GM18858 (cell line): ENCODE measurements around the gene IRF2BPL.

Source experiments
- ATAC-seq: cut with Tn5 transposase; IDR thresholded peaks from one replicate; pipeline ENCODE4 v1.9.1; 2021; ENCODE audit not compliant: unreplicated experiment

Gene IRF2BPL

DNA sequence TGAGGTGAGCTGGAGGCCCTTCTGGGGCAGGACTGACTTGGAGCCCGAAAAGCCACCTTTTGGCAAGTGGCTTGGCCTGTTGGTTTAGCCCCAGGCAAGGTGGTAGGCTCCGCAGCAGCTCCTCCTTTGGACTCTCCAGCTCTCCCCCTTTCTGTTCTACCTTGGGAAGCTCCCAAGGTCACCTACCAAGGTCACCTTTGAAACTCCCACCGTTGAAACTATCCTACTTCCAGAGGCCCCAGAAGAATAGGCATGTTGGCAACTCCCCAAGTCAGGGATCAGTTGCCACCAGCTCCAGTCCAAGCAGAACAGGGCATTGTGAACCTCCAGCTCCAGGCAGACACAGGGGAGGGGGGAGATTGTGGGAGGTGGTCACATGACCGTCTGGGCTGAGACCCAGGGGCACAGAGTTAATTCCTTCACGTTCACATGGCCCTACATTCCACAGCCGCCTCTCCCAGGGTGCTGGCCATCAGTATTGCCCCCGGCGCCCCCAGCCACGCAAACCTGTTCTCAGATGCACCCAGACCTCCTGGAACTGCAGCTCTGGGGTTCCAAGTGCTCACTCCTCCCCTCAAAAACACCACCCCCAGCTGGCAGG, 14.4 kb downstream of the IRF2BPL start:
- no peak for ATAC-seq

DNA sequence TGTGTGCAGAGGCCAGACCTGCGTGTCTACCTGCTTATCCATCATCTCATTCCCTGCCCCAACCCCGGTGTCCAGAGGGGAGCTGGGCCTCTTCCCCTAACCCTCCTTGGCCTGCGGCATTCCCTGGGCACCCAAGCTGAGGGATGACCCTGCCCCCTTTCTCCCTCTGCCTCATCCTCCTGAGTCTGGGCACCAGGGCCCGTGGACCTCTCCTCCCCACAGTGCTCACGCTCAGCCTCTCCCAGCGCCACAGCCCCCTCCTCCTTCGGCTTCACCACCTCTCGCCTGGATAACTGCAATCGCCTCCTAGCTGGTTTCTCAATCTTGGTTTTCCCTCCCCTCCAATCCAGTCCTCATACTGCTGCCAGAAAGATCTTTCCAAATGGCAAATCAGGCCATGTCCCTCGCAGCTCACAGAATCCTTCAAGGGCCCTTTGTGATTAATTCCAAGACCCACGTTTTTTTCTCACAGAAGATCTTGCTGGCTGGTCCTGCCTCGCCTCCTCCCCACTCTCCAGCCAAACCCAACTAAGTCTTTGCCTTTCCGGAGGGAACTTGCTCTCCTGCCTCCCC, 16.2 kb downstream of the IRF2BPL start:
- ATAC-seq: no peak

DNA sequence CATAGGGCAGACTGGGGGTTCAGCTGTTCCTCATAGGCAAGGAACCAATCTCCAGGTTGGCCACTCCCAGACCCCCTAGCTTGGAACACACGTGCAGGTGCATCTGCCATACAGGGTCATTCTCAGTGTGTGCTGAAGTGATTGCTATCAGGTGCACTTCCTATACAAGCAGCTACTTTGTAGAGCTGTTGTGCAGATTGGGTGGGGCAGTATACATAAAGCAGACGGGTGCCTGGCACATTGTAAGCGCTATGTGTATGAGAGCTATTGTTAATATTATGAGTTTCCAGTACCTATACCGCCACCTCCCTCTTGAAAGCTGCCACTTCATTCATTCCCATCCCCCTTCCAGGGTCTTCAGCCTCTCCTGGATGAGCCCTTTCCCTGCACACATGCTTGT, 17.3 kb downstream of the IRF2BPL start:
- no peak for ATAC-seq

DNA sequence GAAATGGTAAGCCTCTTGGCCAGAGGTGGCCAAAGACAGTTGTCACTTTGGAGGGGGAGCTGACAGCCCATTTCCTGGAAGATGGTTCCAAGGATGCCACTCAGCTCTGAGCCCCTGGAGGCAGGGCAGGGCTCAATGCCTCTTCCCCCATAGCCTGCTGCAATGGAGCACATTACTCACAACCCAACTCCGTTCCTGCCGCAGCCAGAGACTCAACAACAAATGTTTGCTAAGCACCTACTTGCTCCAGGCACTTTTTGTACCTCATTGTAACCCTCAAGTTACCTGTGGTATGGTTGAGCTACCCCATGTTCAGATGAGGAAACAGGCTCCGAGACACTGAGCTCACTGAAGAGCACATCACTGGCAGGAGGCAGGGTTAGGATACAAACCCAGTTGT, 19.5 kb downstream of the IRF2BPL start:
- ATAC-seq: no peak

DNA sequence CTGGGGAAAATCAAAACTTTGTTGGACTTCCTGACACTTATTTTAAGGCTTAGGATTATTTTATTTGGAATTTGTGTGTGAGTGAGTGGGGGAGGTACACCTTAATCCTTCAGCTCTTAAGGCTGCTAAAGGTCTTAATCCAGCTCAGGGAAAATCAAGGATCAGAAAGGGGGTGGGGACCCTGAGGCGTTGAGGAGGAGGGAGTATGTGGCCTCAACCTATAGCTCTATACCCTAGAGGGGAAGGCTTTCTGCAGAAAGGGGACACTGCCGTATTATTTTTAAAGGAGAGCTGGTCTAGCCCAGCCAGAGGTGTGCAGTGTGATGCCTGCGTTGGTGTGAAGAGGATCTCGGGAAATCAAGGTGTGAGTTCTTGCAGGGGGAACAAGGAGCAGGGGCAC, 20.0 kb downstream of the IRF2BPL start:
- no peak for ATAC-seq

DNA sequence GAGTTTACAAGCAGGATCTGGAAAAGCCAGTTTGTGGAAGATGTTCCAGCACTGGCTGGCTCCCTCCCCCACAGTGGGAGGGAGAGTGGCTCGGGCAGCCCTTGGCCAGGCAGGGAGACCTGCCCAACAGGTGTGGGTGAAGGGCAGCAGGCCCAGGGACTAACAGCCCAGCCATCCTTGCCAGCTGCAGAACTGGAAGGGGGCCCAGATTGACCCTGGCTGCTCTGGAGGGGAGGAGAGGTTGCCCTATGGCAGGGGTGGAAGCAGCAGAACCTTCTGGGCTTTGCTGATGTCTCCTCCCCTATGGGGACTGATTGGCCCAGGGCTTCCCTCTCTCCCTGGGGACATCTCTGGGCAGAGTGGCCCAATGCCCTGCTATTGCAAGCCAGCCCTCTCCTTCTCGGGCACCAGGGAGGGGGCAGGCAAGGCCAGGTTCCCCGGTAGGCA, 20.5 kb downstream of the IRF2BPL start:
- ATAC-seq: no peak

DNA sequence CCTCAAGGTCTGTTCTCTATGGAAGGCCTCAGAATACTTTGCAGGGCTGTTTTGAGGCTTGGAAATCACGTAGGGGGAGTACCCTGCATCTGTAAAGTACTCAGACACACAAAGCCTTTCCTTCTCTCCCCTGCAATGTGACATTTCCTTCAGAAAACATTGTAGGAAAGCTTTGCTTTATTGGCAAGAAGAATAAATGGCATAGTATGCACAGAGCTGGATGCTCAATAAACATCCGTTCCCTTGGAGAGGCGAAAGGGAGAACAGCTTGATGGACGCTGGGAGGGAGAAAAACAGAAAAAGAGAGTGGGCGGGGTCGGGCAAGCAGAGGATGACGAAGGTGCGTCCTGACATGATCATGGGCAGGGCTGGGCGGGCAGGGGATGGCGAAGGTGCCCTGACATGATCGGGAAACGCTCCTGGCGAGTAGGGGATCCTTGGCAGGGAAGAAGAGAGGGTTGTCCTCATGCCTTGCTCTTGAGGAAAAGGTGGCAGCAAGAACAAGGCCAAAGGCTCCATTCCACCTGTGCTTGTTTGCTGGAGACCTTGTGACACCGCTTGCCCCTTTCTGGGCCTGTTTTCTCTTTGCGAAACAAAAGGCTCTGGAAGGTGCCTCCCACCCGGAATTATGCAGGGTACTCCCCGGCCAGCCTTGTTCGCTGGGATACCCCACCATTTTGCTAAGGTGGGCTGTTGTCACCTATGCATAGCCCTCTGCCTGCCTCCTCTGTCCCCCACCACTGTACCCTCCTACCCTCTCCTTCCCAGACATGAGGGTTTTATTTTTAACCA, 21.1 kb downstream of the IRF2BPL start:
- no peak for ATAC-seq

DNA sequence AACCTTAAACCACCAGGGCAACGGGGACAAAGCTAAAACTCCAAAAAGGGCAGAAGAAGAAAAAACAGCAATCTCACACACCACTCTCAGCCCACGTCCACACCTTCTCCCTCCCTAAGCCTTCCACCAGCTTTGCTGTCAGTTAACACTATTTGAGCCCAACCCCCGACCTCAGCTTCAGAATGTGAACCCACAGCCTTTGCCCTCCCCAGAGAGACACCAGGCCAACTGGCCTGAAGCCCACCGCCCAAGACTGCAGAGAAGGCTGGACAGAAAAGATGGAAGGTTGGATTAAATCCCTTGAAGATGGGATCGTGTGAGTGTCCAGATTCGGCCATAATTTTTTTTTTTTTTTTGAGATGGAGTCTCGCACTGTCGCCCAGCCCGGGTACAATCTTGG, 22.4 kb downstream of the IRF2BPL start:
- ATAC-seq: no peak

DNA sequence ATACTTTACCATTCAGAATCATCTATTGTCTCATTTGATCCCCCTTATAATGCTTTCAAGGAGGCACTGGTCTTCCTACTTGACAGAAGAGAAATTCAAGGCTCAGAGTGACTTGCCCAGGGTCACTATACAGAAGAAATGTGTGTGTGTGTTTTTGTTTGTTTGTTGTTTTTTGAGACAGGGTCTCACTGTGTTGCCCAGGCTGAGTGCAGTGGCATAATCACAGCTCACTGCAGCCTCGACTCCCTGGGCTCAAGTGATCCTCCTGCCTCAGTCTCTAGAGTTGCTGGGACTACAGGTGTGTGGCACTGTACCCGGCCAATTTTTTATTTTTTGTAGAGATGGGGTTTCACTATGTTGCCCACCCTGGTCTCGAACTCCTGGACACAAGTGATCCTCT, 22.9 kb downstream of the IRF2BPL start:
- no peak for ATAC-seq

DNA sequence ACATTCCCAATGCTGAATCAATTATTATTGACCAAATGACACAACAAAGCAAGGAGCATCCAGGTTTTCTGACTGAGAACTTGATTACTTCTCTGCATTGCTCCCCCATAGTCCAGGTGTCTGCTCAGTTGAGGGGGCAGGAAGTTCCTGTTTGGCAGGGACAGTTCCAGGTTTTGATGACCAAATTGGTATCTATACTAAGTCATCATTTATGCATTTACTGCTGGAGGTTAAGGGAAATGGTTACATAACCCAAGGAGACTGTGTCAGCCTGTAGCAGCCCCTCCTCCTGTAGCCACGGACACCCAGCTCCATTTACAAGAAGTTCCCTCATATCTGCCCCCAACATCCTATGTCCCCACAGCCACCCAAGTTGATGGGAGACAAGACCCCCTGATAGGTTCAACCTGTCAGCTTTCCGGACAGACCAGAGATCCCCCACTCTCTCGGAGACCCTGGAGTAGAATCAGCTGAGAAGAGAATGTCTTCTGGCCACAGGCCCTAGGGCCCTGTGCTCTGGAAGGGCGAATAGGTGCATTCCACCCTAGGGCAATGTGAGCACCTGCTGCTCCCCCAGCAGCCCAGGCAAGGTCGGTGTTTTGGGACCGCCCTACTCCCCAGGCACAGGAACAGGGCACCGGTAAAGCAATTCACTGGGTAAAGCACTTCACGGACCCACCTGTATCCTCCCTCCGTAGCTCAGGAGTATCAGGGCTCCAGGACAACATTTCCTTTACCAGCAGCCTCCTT, 23.6 kb downstream of the IRF2BPL start:
- no peak for ATAC-seq

DNA sequence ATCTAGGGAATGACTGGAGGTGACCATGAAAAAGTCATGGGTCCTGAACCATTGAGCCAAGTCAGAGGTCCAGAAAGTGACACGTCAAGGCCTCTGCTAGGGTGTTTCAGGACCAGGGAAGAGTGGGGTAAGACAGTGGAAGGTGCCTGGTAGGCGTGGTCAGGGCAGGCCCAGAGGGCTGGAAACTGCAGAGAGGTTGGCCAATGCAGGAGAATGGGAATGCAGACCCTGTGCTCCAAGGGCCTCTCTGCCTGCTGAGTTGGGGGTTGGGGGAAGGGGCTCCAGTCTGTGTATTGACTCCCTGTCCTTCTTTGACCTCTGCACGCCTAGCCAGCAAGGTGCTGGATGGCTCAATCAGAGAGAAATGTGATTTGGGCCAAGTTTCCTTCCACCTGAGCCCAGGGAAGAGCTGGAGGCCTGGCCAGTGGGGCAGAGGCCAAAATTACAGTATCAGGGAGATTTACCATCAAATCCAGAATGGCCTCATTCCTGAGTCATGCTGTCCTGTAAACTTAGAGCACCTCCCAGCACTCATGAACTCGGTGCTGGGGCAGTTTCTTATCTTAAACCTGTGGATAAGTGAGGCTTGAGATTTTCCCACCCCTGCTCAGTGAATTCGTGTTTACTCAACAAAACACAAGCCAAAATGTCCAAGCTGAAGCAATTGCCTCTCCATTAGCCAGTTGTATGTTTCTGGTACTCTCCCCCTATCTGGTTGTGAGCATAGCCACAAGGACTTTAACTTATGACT, 24.4 kb downstream of the IRF2BPL start:
- no peak for ATAC-seq

DNA sequence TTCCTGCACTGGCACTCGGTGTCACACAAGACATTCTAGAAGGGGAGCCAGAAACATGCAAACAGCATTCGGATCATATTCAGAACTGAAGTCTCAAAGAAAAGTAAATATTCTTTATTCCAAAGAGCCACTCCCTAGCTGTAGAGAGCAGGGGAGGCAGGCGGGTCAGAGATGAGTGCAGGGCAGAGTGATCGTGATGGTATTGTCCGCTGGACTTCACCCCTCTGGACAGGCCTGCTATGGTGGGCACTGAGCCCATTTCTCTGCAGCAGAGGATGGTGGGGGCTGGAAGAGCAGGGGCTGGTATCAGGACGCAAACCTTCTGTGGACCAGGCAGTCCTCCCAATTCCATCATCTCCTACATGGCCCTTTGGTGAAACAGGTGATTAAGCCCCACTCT, 25.6 kb downstream of the IRF2BPL start:
- ATAC-seq: no peak

DNA sequence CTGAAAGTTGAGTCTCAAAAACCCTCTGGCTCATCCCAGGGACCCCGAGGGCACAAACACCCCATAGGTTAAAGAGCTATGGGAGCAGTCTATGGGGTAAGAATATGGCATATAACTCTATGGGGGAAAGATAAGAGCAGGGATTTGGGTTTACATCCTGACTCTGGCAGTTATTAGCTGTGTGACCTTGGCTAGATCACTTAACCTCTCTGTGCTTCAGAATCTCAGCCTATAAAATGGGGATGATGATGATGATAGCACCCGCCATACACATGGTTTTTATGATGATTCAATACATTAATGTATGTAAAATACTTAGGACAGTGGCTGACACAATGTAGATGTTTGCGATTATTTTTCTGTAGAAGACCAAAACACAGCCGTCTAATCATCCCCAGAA, 26.2 kb downstream of the IRF2BPL start:
- no peak for ATAC-seq

DNA sequence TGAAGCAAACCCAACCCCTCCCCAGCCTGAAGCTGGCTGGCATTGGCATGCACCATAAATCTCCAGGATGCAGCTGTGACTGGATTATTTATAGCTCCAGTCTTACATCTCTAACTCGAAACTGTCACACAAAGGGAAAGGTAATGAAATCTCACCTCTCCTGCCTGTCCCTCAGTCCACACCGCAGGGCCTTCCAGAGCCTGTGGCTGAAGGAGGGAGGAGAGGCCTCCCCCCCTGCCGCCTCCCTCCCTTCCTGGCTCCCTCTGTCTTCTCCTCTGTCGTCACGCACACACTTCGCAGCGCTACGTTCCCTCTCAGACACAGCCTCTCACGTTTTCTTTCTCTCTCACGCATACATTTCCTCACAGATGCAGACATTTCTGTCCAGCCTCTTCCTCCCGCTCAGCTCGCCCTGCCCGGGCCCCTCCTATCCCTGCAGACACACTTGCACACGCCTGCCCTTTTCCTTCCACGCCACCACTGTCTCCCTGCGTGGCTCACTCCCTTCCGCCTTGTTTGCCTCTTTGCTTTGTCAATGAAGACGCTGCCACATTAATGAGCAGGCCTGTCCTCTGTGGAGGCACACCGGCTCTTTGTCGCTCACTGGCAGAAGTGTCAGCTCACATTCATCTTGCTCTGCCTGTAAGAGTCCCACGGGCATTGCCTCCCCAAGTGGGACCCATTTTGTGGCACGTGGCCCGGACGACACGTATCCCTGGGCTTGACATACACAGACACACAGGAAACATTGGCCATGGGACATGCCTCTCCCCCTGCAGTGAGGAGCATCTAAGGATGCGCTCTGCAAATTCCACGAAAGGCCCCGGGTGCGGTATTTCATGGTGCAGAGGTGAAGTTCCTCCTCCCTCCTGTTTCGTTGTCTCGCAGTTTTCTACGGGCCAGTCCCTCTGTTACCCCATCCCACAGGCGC, 27.9 kb downstream of the IRF2BPL start:
- no peak for ATAC-seq

DNA sequence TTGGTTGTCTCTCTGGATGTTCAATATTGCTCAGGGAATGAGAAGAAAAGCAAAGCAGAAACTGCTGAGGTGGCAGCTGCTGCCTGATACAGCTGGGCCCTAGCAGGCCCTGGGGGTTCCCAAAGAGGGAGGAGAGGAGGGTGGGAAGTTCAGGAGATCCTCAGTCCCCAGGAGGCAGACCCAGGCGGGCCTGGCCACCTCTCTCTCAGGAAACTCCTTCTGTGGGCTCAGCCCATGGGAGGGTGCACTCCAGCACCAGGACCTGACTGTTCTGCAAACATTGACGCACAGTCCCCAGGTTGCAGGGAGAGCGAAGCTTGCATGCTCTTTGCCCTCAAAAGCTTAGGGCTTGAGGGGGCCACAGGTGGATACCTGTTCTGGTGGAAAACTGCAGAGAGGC, 29.6 kb downstream of the IRF2BPL start:
- ATAC-seq: no peak

DNA sequence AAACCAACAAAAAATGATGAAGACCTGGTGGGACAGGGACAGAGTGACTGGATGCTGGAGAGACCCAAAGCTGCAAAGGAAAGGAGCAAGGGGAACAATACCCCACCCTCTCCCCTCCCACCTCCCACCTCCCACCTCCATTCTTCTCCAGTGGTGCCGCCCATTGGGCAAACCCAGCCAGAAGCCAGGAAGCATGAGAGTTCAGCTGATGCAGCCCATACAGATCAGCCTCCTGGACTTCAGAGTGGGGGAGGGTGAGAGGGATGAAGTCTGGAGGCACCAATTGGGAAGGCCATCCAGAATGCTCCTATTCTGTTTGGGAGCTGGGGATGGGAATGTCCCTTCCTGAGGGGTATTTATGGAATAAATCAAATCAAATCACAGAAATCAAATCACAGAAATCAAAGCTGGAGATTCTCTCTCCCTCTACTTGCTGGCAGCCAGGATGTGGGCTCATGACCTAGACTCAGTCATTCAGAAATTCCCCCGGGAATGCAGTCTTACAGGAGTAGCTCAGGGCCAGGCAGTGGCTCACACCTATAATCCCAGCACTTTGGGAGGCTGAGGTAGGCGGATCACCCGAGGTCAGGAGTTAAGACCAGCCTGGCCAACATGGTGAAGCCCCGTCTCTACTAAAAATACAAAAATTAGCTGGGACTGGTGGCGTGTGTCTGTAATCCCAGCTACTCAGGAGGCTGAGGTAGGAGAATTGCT, 31.1 kb downstream of the IRF2BPL start:
- no peak for ATAC-seq

DNA sequence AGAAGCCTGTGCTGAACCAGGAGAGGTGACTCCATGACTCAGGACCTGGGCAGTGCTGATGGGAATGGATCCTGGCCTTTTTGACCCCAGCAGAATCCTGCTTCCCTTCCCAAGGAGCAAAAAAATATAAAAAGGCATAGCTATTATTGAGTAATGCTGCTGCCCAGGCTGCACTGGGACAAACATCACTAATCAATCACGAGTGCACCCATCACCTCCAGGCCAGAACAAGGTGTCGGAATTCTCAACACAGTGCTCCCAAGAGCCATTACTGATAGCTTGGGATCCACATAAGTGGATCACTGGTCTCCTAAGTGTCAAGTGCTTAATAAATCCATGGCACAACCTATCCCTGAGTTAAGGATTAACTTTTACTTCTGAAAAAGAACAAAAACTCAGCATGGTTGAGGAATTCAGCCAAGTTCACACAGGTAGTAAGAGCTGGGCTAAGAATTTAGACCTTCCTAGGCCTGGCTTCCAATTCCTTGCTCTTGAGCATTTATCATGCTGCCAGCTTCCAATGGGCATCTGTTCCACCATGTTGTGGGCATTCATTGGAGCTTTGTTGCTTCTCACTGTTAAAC, 31.9 kb downstream of the IRF2BPL start:
- ATAC-seq: no peak

DNA sequence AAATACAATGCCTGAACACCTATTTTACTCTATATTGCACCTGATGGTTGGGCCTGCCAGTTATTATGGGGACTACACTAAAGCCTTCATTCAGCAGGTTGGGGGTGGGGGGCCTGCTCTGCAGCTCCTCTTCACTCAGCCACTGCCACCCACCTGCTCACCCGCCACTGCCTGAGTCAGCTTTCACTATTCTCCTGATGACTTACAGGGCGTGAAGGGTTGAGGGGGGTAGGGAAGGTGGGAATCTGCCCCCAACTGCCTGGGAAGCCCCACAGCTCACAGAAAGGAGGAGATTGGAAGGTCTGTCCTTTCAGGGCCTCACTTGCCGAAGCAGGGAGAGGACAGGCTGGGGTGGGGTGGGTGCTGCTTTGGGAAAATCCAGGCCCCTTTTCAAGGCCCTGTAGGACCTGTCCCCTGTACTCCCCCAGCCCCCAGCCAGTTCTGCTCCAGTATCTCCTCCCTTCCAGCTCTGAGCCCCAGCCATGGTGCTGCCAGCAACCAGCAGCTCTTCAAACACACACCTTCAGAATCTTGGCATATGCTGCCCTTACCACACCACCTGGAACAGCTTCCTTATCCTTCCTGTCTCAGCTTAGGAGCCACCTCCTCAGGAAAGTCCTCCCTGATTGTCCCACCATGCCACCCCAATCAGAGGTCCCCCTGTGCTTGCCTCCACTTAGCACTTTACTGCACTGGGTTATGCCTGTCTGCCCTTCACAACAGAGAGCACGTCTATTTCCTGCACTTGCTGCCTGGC, 33.1 kb downstream of the IRF2BPL start:
- no peak for ATAC-seq
